GM19240 (cell line): Measurements from ENCODE around the gene SNRPA.
"Not testable (repeated sequence)": the region's sequence is repeated elsewhere in the genome, so short reads cannot be mapped to it uniquely, and the experiment has no call there.

Experiments
- DNase-seq: peaks from one replicate; pipeline ENCODE4 v3.0.0; 2011; ENCODE audit warnings: low spot score; ENCODE audit not compliant: insufficient read length

SNRPA gene

DNA sequence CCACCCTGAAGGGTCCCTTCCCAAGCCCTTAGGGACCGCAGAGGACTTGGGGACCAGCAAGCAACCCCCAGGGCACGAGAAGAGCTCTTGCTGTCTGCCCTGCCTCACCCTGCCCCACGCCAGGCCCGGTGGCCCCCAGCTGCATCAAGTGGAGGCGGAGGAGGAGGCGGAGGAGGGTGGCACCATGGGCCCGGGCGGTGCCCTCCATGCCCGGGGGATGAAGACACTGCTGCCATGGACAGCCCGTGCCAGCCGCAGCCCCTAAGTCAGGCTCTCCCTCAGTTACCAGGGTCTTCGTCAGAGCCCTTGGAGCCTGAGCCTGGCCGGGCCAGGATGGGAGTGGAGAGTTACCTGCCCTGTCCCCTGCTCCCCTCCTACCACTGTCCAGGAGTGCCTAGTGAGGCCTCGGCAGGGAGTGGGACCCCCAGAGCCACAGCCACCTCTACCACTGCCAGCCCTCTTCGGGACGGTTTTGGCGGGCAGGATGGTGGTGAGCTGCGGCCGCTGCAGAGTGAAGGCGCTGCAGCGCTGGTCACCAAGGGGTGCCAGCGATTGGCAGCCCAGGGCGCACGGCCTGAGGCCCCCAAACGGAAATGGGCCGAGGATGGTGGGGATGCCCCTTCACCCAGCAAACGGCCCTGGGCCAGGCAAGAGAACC, 49.5 kb downstream of the SNRPA start:
- DNase-seq, result no peak

DNA sequence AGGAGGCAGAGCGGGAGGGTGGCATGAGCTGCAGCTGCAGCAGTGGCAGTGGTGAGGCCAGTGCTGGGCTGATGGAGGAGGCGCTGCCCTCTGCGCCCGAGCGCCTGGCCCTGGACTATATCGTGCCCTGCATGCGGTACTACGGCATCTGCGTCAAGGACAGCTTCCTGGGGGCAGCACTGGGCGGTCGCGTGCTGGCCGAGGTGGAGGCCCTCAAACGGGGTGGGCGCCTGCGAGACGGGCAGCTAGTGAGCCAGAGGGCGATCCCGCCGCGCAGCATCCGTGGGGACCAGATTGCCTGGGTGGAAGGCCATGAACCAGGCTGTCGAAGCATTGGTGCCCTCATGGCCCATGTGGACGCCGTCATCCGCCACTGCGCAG, 50.0 kb downstream of the SNRPA start:
- DNase-seq, result no peak

DNA sequence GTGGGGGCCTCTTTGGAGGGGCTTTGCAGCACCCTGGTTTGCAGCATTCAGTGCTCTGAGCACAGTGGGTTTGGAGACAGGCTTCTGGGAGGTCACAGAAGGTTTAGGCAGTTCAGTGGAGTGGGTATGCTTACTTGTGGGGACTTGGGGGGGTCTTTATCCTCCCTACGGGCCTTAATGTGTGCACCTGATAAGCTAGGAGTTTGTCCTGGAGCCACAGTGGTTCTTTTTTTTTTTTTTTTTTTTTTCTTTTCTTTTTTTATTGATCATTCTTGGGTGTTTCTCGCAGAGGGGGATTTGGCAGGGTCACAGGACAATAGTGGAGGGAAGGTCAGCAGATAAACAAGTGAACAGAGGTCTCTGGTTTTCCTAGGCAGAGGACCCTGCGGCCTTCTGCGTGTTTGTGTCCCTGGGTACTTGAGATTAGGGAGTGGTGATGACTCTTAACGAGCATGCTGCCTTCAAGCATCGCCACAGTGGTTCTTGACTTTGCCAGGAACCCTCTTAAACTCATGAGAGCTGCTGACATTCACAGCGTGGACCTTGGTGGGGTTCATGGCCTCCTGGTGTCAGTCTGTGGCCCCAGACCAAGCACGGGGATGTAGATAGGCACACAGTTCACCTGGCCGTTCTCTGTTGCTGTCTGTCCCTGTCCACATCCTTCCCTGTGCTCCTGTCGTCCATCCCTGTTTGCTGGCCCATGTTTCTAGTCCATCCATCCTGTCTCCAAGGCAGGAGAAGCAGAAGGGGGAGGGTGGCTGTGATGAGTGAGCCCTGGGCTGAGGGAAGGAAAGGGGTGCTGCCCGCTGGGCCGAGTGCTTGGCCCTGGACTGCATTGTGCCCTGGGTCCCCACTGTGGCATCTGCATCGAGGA, 50.7 kb downstream of the SNRPA start:
- DNase-seq, result no peak

- DNase-seq, result no peak
These were observed 51.5 kb downstream of the SNRPA start for GRCh38 chr19:40802300-40803169.

DNA sequence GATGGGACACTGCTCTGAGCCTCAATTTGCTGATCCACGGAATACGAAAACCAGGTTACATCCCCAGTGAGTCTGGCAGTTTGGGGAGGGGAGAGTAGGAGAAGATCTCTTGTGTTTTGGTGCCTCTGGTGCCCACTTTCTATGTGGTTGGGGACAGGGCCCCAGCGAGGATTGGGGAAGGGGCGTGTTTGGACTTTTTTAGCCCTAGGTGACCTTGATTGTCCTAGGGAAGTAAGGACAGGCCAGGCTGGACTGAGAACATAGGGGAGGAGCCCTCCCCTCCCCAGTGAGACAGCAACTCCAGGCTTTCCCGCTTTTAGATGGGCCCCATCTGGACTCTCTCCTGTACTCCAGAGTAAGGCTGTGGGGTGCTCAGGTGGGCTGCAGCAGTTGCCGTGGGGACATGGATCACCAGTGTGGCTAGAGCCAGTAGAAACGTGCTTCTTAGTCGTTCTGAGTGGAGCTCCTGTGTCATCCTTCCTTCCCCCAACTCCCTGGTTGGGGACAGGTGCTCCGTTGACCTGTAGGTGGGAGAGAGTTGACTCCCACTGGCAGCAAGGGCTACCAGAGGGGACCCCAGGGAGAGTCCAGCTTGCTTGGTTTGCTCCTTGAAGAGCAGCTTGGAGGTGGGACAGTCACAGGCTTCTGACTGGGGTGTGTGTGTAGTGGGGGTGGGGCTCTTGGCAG, 52.3 kb downstream of the SNRPA start:
- no peak for DNase-seq

DNA sequence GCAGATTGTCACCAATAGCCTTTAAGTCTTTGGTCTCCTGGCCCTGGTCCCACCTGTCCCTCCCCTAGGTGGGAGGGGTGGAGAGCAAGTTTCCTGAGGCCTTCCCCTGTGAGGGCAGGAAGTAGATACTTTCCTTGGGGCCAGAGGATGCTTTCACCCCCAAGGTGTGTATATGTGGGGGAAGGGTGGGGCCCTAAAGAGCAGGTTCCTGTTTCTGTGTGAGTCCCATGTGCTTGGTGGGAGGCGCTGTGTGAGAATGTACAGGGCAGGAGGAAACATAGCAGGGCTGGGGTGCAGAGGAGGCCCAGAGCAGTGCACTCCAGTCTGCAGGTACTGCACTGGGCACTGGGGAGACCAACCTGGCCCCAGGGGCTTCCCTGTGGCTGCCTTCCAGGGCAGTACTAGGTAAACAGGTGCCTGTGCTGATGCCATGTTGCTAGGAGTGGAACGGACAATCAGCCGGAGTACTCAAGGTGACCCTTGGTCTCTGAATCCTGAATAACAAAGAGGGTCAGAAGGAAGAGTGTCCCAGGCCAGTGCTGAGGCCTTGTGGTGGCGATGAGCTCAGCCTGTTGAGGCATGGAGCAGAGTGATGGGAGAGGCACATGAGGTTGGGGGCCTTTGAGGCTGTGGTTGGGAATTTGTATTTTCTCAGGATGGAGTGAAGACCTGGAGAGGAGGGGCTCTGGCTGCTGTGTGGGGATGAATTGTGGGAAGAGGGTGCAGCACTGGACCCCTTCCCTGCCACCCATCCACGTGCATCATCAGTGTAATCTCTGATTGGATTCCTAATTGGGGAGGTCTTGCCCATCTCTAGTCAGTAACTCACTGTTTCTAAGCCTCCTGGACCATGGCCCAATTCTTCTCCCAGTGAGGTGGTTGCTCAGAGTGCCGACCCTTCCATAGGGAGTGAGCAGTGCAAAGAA, 53.1 kb downstream of the SNRPA start:
- peak; percentile 33 for DNase-seq

DNA sequence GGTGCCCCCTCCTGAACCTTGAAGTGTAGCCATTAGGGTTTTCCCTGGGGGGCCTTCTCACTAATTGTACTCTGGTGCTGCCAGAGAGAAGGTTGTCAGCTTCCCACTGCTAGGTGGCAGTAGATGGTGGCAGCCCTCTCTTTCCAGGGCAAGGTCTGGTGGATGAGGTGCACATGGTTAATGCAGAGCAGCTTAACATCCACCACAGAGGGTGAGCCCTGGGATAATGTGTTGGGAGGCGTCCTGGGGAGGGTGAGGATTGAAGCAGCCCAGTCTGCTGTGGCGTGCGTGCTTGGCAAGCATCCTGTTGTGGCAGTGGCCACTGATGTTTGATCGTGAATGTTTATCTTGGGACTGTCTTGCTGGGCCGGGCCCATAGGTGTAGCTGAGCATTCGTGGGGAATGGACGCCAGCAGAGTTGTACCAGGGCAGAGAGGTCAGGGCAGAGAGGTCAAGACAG, 53.8 kb downstream of the SNRPA start:
- DNase-seq, result no peak

- no peak for DNase-seq
These were observed 54.4 kb downstream of the SNRPA start for GRCh38 chr19:40805258-40805868.

- DNase-seq, result peak; percentile 70
These were observed 55.6 kb downstream of the SNRPA start for GRCh38 chr19:40806423-40807146.

DNA sequence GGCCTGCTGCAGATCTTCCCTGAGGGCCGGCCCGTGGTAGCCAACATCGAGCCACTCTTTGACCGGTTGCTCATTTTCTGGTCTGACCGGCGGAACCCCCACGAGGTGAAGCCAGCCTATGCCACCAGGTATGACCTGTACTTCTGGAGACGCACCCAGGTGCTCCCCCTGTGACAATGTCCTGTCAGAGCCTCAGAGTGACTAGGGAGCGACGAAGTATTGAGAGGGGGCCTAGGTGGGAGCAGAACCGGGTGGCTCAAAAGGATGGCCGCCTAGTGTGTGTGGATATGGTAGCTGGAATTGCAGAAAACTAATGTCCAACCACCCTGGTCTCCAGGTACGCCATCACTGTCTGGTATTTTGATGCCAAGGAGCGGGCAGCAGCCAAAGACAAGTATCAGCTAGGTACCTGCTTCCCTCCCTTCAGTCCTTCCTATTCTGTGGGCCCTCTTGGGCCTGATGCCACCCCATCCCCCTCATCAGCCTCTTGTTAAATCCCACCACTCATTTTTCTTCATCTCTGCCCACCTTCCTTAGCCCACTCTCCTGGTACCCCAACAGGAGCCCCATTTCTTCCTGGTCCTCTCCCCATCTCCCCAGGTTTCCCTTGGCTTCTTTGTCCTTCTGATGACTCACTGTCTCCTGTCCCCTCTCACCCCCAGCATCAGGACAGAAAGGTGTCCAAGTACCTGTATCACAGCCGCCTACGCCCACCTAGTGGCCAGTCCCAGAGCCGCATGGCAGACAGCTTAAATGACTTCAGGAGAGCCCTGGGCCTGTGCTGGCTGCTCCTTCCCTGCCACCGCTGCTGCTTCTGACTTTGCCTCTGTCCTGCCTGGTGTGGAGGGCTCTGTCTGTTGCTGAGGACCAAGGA, 56.4 kb downstream of the SNRPA start:
- no peak for DNase-seq

GRCh38 chr19:40808021-40808325, 57.0 kb downstream of the SNRPA start:
- no peak for DNase-seq

DNA sequence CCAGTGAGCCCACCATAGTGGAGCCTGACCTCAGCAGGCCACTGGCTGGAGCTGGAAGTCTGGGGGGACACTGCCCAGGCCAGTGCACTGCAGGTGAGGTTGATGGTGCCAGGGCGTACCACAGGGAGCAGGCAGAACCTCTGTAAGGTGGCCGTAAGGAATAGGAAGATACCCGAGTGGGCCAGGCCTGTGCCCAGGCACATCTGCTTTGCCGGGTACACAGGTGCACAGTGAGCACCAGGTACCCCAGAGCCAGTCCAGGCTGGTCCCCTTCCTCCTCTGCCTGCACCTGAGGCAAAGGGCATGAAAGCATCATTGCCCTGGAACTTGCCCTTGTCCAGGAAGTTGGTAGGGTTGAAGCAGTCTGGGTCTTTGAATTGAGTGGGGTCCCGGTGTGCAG, 57.5 kb downstream of the SNRPA start:
- DNase-seq, result no peak

DNA sequence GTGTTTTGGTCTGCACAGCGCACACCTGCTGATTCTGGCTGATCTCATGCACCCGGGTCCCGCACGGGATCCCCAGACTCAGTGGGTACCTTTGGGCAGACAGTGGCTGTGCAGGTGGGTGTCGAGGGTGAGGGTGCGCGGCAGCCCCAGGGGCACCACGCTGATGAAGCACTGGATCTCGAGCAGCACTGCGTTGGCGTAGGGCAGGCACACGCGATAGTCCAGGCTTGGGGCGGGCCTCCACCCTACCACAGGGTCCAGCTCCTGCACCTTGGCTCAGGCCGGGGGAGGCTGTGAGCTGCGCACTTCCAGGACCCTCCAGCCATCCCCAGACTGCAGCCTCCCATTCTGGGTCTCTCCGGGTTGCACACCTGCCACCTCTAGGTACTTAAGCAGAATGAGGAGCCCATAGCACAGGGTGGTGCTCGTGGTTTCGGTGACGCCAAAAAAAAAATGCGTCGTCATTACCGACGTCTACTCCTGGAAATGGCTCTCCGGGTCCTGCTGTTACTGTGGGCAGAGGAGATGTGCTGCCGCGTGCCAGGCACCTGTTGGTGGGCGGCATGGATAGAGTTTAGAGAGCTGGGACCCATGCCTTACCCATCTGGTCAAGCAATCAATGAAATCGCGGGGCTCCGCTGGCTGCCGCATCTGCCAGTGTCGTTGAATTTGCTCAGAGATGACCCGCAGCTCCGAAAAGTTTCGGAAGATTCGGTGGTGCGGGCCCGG, 58.5 kb downstream of the SNRPA start:
- DNase-seq, result no peak

DNA sequence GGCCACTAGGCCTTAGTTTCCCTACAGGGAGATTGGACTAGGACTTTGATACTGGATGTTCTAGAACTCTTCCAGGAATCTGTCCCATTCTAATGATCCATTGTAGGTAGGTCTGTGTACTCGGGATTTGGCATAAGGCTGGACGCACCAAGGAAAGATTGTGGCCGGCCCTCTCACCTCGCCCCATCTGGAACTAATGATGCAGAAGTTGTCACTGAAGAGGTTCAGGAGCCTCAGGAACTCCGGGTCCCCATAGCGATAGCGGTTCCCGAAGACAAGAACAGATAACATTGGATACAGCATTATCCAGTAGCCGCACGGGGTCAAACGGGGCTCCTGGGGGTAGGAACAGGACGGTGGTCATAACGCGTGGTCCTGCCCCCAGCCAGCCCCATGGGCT, 59.2 kb downstream of the SNRPA start:
- no peak for DNase-seq

GRCh38 chr19:40810649-40811408, 59.8 kb downstream of the SNRPA start:
- not testable (repeated sequence) for DNase-seq

DNA sequence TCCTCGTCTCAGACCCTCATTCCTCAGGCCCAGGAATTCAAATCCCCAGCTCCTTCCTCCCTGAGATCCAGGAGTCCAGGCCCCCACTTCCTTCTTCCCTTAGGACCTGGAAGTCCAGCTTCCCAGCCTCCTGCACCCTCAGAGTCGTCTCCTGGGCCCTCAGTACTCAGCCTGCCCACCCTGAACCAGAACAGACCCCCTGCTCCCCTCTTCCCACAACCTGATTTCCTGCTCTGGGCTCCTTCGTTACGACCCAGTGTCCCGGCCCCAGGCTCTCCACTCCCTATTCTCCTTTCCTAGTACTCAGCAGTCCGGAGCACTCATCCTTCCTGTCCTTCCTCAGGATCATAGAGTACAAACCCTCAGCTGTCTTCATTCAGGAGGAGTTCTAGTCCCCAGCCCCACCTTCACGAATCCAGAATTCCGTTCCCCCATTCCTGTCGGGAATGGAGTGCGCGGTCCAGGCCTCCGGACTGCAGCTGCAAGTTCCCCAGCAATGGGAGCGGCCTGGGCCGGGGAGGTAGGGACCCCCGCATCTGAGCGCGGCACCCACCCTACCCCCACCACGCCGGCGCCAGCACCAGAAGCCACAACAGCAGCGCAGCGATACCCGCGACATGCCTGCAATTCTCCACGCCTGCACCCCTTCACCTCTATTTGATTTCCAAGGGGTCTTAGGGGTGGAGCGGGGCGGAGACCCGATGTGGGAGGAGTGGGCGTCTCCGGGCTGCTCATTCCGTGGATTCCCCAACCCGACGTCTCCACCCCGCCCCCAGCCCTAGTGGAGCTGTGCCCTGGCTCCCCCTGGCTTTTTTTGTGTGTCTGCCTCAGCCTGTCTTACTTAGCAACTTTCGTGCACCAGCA, 60.7 kb downstream of the SNRPA start:
- DNase-seq, result no peak
